Measurements from ENCODE around the gene CNIH2. TPM values are rescaled to one million over a fixed set of nuclear protein-coding genes. Genes with fewer than 3 reads are reported as not detected.

The CNIH2 gene
- polyA plus RNA-seq, 1 donor: 8.0 TPM

DNA sequence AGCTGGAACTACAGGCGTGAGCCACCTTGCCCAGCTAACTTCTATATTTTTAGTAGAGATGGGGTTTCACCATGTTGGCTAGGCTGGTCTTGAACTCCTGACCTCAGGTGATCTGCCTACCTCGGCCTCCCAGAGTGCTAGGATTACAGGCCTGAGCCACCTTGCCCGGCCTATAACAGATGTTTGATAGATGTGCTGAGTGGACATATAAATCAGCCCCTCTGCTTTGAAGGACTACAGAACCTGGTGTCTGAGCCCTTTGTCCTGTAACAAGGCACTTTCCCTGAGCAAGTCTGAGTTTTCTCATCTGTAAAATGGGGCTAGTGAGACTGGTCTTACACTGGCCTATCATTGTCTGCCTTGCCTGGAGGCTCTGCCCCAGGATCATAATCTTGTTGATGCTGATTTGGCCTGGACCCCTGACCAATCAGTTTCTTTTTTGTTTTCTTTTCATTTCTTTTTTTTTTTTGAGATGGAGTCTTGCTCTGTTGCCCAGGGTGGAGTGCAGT lies 51.2 kb downstream of the CNIH2 start:
- no peaks in the 10 kb centered on the region for H3K27me3 ChIP-seq (ENCODE audit: control insufficient read depth, insufficient read depth, low read length)
- no peaks in the 10 kb centered on the region for H3K9me3 ChIP-seq (ENCODE audit: control insufficient read depth, low read depth, low read length)
- no CpG with 5 or more reads among the region's 3 CpGs for WGBS (ENCODE audit: insufficient coverage, low lambda C conversion rate)
- peaks cover 21% of the 10 kb centered on the region for H3K4me1 ChIP-seq (ENCODE audit: control insufficient read depth, insufficient read depth, low read length)
- peaks cover 21% of the 10 kb centered on the region for H3K36me3 ChIP-seq (ENCODE audit: control insufficient read depth, insufficient read depth, low read length)
- no peak overlapping the region for H3K4me3 ChIP-seq (ENCODE audit: low read length)
- DNase-seq: no peak
- no peak overlapping the region for H3K27ac ChIP-seq (ENCODE audit: low read length)

DNA sequence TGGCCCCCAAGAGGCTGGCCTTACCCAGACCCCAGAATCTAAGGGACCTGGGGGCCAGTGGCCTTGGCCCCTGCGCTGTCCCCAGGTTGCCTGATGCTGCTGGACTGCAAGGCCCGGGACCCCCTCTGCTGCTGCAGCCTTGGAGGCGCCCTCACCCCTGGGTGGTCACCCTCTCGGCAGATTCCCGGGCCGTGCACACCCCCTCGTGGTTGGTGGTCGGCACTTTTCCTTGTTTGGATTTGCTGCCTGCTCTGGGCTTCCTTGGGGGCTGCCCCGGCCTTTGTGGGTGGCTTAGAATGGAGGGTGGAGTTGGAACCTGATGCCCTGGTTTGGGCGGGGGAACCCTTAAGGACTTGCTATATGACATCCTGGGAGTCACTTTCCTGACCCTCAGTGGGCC lies 53.0 kb downstream of the CNIH2 start:
- Histone ChIP-seq H3K36me3 (ENCODE audit: control insufficient read depth, insufficient read depth, low read length) (peaks cover 21% of the 10 kb centered on the region), H3K27ac (ENCODE audit: low read length) (no peak overlapping the region), H3K27me3 (ENCODE audit: control insufficient read depth, insufficient read depth, low read length) (no peaks in the 10 kb centered on the region), H3K4me3 (ENCODE audit: low read length) (no peak overlapping the region), H3K4me1 (ENCODE audit: control insufficient read depth, insufficient read depth, low read length) (peaks cover 28% of the 10 kb centered on the region), H3K9me3 (ENCODE audit: control insufficient read depth, low read depth, low read length) (no peaks in the 10 kb centered on the region)
- no CpG with 5 or more reads among the region's 10 CpGs for WGBS (ENCODE audit: insufficient coverage, low lambda C conversion rate)
- no peak for DNase-seq

DNA sequence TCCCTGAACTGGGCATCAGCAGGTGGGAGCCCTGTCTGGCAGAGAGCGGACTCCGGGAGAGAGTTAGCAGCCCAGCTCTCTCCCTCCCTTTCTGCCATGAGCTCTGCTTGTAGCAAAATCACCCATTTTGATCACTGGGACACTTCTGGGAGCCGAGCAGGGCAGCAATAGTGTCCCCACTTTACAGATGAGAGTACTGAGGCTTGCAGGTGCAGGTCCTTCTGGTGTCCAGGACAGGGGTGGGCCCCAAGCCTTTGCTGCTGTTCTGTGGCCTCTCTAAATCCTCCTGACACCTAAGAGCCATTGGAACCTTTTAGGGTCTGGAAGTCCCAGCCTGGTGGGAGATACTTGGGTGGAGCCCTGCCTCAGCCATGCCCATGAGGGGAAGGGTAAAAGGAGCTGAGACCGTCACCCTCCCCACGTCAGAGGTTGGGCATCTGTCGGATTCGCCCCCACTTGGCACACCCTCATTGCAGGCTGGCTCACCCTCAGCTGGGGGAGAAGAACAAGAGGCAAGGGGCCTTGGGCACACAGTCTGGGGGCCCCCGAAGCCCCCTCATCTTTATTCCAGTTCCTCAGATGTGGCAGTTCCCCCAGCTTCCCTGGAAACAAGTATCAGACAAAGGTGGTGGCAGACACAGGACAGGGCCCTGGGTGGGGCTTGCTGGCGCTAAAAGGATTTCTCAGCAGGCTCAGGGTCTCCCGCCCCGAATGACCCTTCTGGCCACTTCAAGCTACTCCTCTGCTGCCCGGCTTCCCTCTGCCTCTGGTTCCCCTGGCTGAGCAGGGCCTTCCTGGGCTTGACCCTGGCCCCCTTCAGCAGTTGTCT lies 53.8 kb downstream of the CNIH2 start:
- H3K36me3 ChIP-seq (ENCODE audit: control insufficient read depth, insufficient read depth, low read length): peaks cover 21% of the 10 kb centered on the region
- no peak overlapping the region for H3K4me3 ChIP-seq (ENCODE audit: low read length)
- WGBS (ENCODE audit: insufficient coverage, low lambda C conversion rate): no CpG with 5 or more reads among the region's 12 CpGs
- DNase-seq: no peak
- no peak overlapping the region for H3K27ac ChIP-seq (ENCODE audit: low read length)
- peaks cover 28% of the 10 kb centered on the region for H3K4me1 ChIP-seq (ENCODE audit: control insufficient read depth, insufficient read depth, low read length)
- H3K27me3 ChIP-seq (ENCODE audit: control insufficient read depth, insufficient read depth, low read length): no peaks in the 10 kb centered on the region
- no peaks in the 10 kb centered on the region for H3K9me3 ChIP-seq (ENCODE audit: control insufficient read depth, low read depth, low read length)

DNA sequence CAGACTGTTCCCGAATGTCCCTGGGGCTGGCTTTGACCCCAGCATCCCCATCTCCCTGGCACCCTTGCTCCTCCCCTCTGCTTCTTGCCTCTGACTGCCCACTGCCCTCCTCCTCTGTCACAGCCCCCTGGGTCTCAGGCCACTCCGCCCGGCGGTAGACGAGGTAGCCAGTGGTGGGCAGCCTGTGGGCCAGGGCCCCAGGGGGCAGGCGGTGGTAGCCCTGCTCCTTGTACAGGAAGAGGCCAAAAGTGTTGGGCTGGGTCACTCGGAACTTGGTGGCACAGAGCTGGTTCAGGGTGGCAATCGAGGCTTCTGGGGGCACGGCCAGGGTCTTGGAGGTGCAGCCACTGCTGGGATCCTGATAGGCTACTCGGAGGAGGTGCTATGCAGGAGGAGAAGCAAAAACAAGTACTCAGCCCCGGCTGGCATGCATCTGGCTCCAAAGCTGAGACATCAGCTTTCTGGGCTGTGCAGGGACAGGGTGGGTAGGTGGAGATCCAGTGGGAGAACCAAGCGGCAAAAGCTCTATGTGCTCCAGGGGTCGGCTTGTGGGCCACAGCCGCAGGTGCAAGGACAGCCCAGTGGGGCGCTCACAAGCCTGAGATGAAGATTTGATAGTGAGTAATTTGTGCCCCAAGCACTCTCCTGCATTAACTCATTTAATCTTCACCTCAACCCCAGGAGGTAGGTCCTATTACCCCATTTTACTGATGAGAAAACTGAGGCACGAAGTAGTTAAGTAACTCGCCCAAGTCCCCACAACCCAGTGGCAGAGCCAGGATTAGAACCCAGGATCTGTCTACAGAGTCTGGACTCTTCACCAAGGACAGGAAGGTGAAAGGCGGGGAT lies 54.6 kb downstream of the CNIH2 start:
- DNase-seq: no peak
- peaks cover 23% of the 10 kb centered on the region for H3K4me1 ChIP-seq (ENCODE audit: control insufficient read depth, insufficient read depth, low read length)

DNA sequence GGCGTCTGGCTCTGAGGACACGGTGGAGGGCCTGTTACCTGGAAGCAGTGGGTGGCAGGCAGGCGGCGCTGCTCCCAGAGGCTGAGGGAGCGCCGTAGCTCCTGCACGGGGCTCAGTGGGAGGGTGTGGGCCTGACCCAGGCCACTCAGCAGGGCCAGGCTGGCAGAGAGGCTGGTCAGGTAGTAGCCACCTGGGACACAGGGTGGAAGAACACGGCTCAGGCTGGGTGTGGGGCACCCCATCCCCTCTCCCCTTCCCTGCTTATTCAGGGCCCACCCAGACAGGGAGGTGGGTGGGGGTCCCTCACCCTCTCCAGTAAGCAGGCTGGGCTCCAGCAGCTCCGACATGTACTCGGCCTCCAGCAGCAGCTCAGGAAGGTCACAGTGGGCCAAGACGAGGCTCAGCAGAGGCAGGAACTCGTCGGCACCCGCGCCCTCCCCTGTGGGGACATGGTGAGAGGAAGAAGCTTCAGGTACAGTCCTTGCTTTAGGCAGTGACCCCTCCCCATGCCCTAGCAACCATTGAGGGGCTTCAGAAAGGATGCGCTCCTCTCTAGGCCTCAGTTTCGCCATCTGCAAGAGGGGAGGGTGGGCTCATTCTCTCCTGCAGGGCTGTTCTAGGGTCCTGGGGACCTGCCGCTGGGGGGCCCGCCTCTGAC lies 55.4 kb downstream of the CNIH2 start:
- no peak overlapping the region for H3K27ac ChIP-seq (ENCODE audit: low read length)
- H3K36me3 ChIP-seq (ENCODE audit: control insufficient read depth, insufficient read depth, low read length): peaks cover 34% of the 10 kb centered on the region
- no peak for DNase-seq
- no CpG with 5 or more reads among the region's 19 CpGs for WGBS (ENCODE audit: insufficient coverage, low lambda C conversion rate)
- no peaks in the 10 kb centered on the region for H3K27me3 ChIP-seq (ENCODE audit: control insufficient read depth, insufficient read depth, low read length)
- peaks cover 18% of the 10 kb centered on the region for H3K4me1 ChIP-seq (ENCODE audit: control insufficient read depth, insufficient read depth, low read length)
- no peaks in the 10 kb centered on the region for H3K9me3 ChIP-seq (ENCODE audit: control insufficient read depth, low read depth, low read length)
- no peak overlapping the region for H3K4me3 ChIP-seq (ENCODE audit: low read length)

More for the DNA sequence above, 54.6 kb downstream of the CNIH2 start:
- no peak overlapping the region for H3K27ac ChIP-seq (ENCODE audit: low read length)
- no CpG with 5 or more reads among the region's 18 CpGs for WGBS (ENCODE audit: insufficient coverage, low lambda C conversion rate)
- H3K4me3 ChIP-seq (ENCODE audit: low read length): no peak overlapping the region
- H3K27me3 ChIP-seq (ENCODE audit: control insufficient read depth, insufficient read depth, low read length): no peaks in the 10 kb centered on the region
- peaks cover 27% of the 10 kb centered on the region for H3K36me3 ChIP-seq (ENCODE audit: control insufficient read depth, insufficient read depth, low read length)
- no peaks in the 10 kb centered on the region for H3K9me3 ChIP-seq (ENCODE audit: control insufficient read depth, low read depth, low read length)

Other genes with a start within 250 kb of the CNIH2 start
- gene GAL3ST3, start 229.0 kb upstream of the CNIH2 start, polyA plus RNA-seq: 0.39 TPM
- gene SF3B2, start 225.8 kb upstream of the CNIH2 start, polyA plus RNA-seq: 146 TPM
- gene PACS1, start 207.9 kb upstream of the CNIH2 start, polyA plus RNA-seq: 30.3 TPM
- gene KLC2, start 20.5 kb upstream of the CNIH2 start, polyA plus RNA-seq: 18.2 TPM
- 122 TPM for gene RAB1B, start 9.5 kb upstream of the CNIH2 start, polyA plus RNA-seq
- 102 TPM for gene YIF1A, start 11.0 kb downstream of the CNIH2 start, polyA plus RNA-seq
- 3.1 TPM for gene TMEM151A, start 13.7 kb downstream of the CNIH2 start, polyA plus RNA-seq
- gene CD248, start 38.9 kb downstream of the CNIH2 start, polyA plus RNA-seq: 24.6 TPM
- gene RIN1, start 58.3 kb downstream of the CNIH2 start, polyA plus RNA-seq: 5.2 TPM
- 32.4 TPM for gene BRMS1, start 66.9 kb downstream of the CNIH2 start, polyA plus RNA-seq
- gene B4GAT1, start 69.5 kb downstream of the CNIH2 start, polyA plus RNA-seq: 31.0 TPM
- 13.2 TPM for gene SLC29A2, start 93.6 kb downstream of the CNIH2 start, polyA plus RNA-seq
- 1.7 TPM for gene NPAS4, start 142.9 kb downstream of the CNIH2 start, polyA plus RNA-seq
- 69.5 TPM for gene MRPL11, start 160.7 kb downstream of the CNIH2 start, polyA plus RNA-seq
- gene PELI3, start 188.7 kb downstream of the CNIH2 start, polyA plus RNA-seq: 5.1 TPM
- 28.8 TPM for gene DPP3, start 202.3 kb downstream of the CNIH2 start, polyA plus RNA-seq
- gene BBS1, start 232.5 kb downstream of the CNIH2 start, polyA plus RNA-seq: 40.8 TPM